Common myeloid progenitor, CD34-positive (primary cell): ENCODE results near the gene OSBPL10.

Source experiments
- CTCF ChIA-PET: fragments of 350-600 bp; sonication (Branson Sonifier 250); formaldehyde crosslinking; loops from one replicate; lab custom pipeline; 2021; ENCODE audit warnings: antibody characterized with exemption; lab: Charles Lee
- POLR2A ChIA-PET: fragments of 350-600 bp; sonication (Branson Sonifier 250); formaldehyde crosslinking; loops from one replicate; lab custom pipeline; 2021; ENCODE audit warnings: antibody characterized with exemption; lab: Charles Lee
- DNase-seq, 3 donors: peaks; one replicate each; pipeline versions ENCODE4 v3.0.0 to v3.0.0-alpha.2; 2013
- H3K27ac ChIP-seq, 2 experiments: 1 replicate in 1 of 2; 2 replicates in 1 of 2; pipeline ENCODE4 v1.7.0; 2013; ENCODE audit warnings: inconsistent platforms in 2 of 2, low read length in 2 of 2, mild to moderate bottlenecking in 2 of 2, low read depth in 1 of 2, moderate library complexity in 1 of 2; ENCODE audit not compliant: severe bottlenecking in 2 of 2, insufficient read depth in 1 of 2, poor library complexity in 1 of 2
- H3K27me3 ChIP-seq, 5 experiments: replicated peaks in 2 of 5; 1 replicate in 3 of 5; 2 replicates in 2 of 5; pipeline versions ENCODE4 v1.6.1 to v1.7.0; 2013; ENCODE audit warnings: low read length in 4 of 5, mild to moderate bottlenecking in 2 of 5, moderate library complexity in 2 of 5, inconsistent platforms in 1 of 5; ENCODE audit not compliant: insufficient read depth in 5 of 5, control insufficient read depth in 4 of 5
- H3K36me3 ChIP-seq, 4 experiments: 1 replicate in 2 of 4; 2 replicates in 2 of 4; pipeline versions ENCODE4 v1.6.1 to v1.7.0; 2013; ENCODE audit warnings: low read length in 3 of 4, control low read depth in 1 of 4, mild to moderate bottlenecking in 1 of 4; ENCODE audit not compliant: control insufficient read depth in 4 of 4, insufficient read depth in 4 of 4
- H3K4me1 ChIP-seq, 4 experiments: 1 replicate in 3 of 4; 2 replicates in 1 of 4; pipeline versions ENCODE4 v1.6.1 to v1.7.1; 2013; ENCODE audit warnings: low read length in 3 of 4, mild to moderate bottlenecking in 3 of 4, control low read depth in 1 of 4, inconsistent platforms in 1 of 4, moderate library complexity in 1 of 4; ENCODE audit not compliant: control insufficient read depth in 4 of 4, insufficient read depth in 4 of 4; ENCODE audit errors: control extremely low read depth in 1 of 4
- H3K4me3 ChIP-seq, 7 experiments: 1 replicate in 4 of 7; 2 replicates in 3 of 7; pipeline versions ENCODE4 v1.5.1 to v1.7.0; 2013; ENCODE audit warnings: mild to moderate bottlenecking in 7 of 7, low read length in 6 of 7, moderate library complexity in 6 of 7, inconsistent platforms in 2 of 7, low read depth in 2 of 7, control low read depth in 1 of 7; ENCODE audit not compliant: insufficient read depth in 4 of 7, control insufficient read depth in 1 of 7; ENCODE audit errors: extremely low read depth in 1 of 7
- H3K9me3 ChIP-seq, 5 experiments: 1 replicate in 4 of 5; 2 replicates in 1 of 5; pipeline versions ENCODE4 v1.6.1 to v1.7.1; 2013; ENCODE audit warnings: low read length in 4 of 5, mild to moderate bottlenecking in 2 of 5, inconsistent platforms in 1 of 5, low read depth in 1 of 5, moderate library complexity in 1 of 5; ENCODE audit not compliant: control insufficient read depth in 4 of 5, insufficient read depth in 2 of 5; ENCODE audit errors: control extremely low read depth in 1 of 5
- WGBS: methylation state at CpG from one replicate; pipeline ENCODE4 v1.1.5; 2013; ENCODE audit not compliant: insufficient coverage; 5-methylcytosine and 5-hydroxymethylcytosine counted together

OSBPL10 gene

DNA sequence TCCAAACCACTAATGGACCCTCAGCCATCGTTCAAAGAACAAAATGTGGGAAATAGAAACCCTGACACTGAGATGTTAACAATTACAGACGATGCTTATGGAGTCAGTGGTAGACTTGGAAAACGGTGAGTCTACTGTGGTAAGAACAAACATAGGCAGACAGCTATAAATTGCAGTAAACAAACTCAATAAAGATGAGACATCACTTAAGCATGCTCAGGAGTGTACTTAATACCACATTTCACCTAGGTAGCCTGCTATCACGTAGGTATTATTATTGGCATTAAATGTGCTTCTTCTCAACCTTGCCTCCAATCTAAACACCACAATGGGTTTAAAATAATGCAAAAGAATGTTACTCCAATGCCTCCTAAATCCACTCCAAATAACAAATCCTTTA, 2.5 kb downstream of the OSBPL10 start:
- Histone ChIP-seq H3K4me3 (no peak overlapping the region), H3K27ac (no peak overlapping the region), H3K4me1 (peaks cover 1 to 22% (median 18%) of the 10 kb centered on the region in 4 experiments), H3K36me3 (no peaks in the 10 kb centered on the region), H3K9me3 (no peaks in the 10 kb centered on the region), H3K27me3 (peaks cover 12 to 62% (median 25%) of the 10 kb centered on the region in 5 experiments)
- WGBS = 97% methylated on average over 4 of the region's 4 CpGs
- DNase-seq = no peak
- CTCF ChIA-PET = no interaction called here
- POLR2A ChIA-PET = no interaction called here

DNA sequence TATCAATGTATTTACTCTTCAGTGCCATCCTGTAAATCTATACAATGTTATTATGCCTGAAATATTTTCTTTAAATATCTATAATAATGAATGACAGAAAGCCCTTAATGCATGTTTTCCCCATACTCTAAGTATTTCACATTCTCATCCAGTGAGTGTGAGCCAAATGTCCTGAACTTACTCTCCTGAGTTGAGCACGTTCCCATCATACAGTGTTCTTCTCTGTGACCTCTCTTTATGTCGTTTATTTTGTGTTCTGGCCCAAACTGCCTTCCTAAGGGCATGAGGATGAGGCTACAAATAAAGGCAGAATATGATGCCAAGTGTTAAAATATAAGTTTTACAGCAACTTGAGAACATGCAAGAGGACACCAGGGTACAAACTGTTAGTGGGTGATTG, 3.3 kb downstream of the OSBPL10 start:
- CTCF ChIA-PET = no interaction called here
- Histone ChIP-seq H3K4me3 (no peak overlapping the region), H3K4me1 (peaks cover 1 to 22% (median 18%) of the 10 kb centered on the region in 4 experiments), H3K36me3 (no peaks in the 10 kb centered on the region), H3K27ac (no peak overlapping the region), H3K9me3 (no peaks in the 10 kb centered on the region), H3K27me3 (peaks cover 10 to 56% (median 23%) of the 10 kb centered on the region in 5 experiments)
- POLR2A ChIA-PET = no interaction called here
- WGBS = 90% methylated on average over 2 of the region's 2 CpGs
- DNase-seq = no peak

- H3K4me3 ChIP-seq = no peak overlapping the region
- CTCF ChIA-PET = no interaction called here
- no peaks in the 10 kb centered on the region for H3K36me3 ChIP-seq
- no peak overlapping the region for H3K27ac ChIP-seq
- H3K9me3 ChIP-seq = no peaks in the 10 kb centered on the region
- H3K27me3 ChIP-seq = peaks cover 4 to 41% (median 19%) of the 10 kb centered on the region in 5 experiments
- DNase-seq = no peak
- H3K4me1 ChIP-seq = peaks cover 1 to 18% (median 13%) of the 10 kb centered on the region in 4 experiments
- 100% methylated on average over 1 of the region's 2 CpGs for WGBS
- POLR2A ChIA-PET = no interaction called here
These were observed 4.8 kb downstream of the OSBPL10 start for GRCh38 chr3:31976302-31976701.

DNA sequence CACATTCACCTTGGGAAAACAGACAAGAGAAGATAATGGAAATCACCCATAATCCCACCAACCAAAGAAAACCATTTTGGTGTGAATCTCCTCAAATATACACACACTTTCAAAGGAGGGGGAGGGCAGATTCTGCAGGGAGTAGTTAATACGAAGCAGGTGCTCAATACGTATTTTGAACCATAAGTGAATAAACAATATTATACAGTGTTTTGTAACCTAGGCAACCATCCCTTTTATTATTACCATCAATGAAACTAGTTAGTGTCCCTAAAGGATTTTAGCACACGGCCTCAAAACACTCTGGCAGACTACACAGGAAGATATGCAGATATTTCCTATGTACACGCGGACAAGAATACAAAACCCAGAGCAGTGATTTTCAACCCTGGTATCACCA, 6.1 kb downstream of the OSBPL10 start:
- Histone ChIP-seq H3K36me3 (no peaks in the 10 kb centered on the region), H3K27ac (no peak overlapping the region), H3K27me3 (peaks cover 3 to 30% (median 16%) of the 10 kb centered on the region in 5 experiments), H3K9me3 (no peaks in the 10 kb centered on the region), H3K4me3 (no peak overlapping the region), H3K4me1 (peaks cover 0 to 7% (median under 1%) of the 10 kb centered on the region in 4 experiments)
- no peak for DNase-seq
- WGBS = 93% methylated on average over 3 of the region's 5 CpGs
- ChIA-PET CTCF (no interaction called here), POLR2A (no interaction called here)

GRCh38 chr3:31974471-31974870, 6.6 kb downstream of the OSBPL10 start:
- Histone ChIP-seq H3K4me3 (no peak overlapping the region), H3K36me3 (no peaks in the 10 kb centered on the region), H3K9me3 (no peaks in the 10 kb centered on the region), H3K27ac (no peak overlapping the region), H3K27me3 (peaks cover 3 to 25% (median 16%) of the 10 kb centered on the region in 5 experiments), H3K4me1 (peaks cover 0 to 3% (median 0%) of the 10 kb centered on the region in 4 experiments)
- POLR2A ChIA-PET = no interaction called here
- CTCF ChIA-PET = no interaction called here
- WGBS = 95% methylated on average over 4 of the region's 5 CpGs
- DNase-seq = no peak

- no peak overlapping the region for H3K27ac ChIP-seq
- WGBS = 97% methylated on average over 3 of the region's 5 CpGs
- POLR2A ChIA-PET = no interaction called here
- peaks cover 3 to 19% (median 13%) of the 10 kb centered on the region in 5 experiments for H3K27me3 ChIP-seq
- H3K36me3 ChIP-seq = no peaks in the 10 kb centered on the region
- no peak for DNase-seq
- no peaks in the 10 kb centered on the region for H3K9me3 ChIP-seq
- no peaks in the 10 kb centered on the region for H3K4me1 ChIP-seq
- CTCF ChIA-PET = interaction anchor here (1.4 kb wide), 1 partner anchor 10 kb away, joined by 3 read pairs; no protein-coding TSS in a partner anchor
- H3K4me3 ChIP-seq = no peak overlapping the region
These were observed 7.2 kb downstream of the OSBPL10 start for GRCh38 chr3:31973837-31974236.

DNA sequence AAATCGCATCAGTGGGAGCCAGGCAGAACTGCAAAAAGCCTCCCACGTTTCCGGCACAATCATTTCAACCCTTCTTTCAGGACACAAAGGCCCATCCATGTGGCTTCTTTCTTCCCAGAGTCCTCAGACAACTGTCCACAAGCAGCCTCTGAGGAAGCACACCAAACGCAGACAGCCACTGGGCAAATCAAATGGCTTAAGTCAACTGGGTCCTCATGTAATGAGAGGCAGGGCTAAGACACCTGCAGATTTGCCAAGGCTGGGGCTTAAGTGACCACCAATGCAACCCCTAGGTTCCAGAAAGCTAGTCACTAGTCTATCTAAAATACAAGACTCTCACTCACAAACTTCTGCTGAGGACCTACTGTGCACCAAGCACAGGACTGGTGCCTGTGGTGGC, 8.0 kb downstream of the OSBPL10 start:
- ChIA-PET POLR2A (no interaction called here), CTCF (interaction anchor here (1.4 kb wide), 1 partner anchor 9 kb away, joined by 3 read pairs; no protein-coding TSS in a partner anchor)
- 100% methylated on average over 4 of the region's 4 CpGs for WGBS
- Histone ChIP-seq H3K27me3 (peaks cover 0 to 11% (median 5%) of the 10 kb centered on the region in 5 experiments), H3K4me1 (no peaks in the 10 kb centered on the region), H3K9me3 (no peaks in the 10 kb centered on the region), H3K27ac (no peak overlapping the region), H3K4me3 (no peak overlapping the region), H3K36me3 (no peaks in the 10 kb centered on the region)
- no peak for DNase-seq
